ENCODE data around the gene IGF2R. TPM values are rescaled to one million over a fixed set of nuclear protein-coding genes. Genes with fewer than 3 reads are reported as not detected.

Gene IGF2R
- total and polyA plus RNA-seq, 8 donors: 11.0 to 54.0 (median 34.7) TPM

DNA sequence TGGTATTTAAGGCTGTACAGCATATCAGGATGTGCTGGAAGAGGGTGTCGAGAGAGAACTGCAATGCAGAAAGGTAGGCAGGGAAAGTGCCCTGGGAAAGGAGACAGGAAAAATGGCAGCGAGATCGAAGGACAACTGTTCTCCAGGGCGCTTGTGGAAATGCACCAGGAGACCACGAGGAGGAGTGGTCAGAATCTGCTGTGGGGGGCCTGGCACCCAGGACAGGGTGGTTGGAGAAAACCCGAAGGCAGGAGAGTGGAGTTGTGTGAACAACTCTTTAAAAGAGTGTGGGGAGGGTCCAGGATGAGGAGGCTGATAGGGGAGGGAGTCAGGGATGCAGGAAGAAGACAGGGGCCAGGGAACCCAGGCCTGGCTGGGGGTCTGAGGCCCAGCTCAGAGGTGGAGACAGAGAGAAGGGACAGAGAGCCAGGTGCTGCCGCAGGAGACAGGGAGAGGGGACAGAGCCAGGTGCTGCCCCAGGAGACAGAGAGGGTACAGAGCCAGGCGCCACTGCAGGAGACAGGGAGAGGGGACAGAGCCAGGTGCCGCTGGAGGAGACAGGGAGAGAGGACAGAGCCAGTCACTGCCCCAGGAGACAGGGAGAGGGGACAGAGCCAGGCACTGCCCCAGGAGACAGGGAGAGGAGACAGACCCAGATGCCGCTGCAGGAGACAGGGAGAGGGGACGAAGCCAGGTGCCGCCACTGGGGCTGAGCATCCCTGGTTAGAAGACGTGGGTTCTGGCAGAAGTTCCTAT, 162.0 kb downstream of the IGF2R start:
- Histone ChIP-seq H3K36me3 (no peaks in the 10 kb centered on the region), H3K27me3 (no peaks in the 10 kb centered on the region), H3K4me3 (no peak overlapping the region), H3K27ac (no peak overlapping the region), H3K4me1 (no peaks in the 10 kb centered on the region), H3K9me3 (no peaks in the 10 kb centered on the region)
- intact Hi-C loops (cut with DNase I): loop anchor here in 1 of 3 donors (5.0 kb wide), 1 partner anchor 326 kb away; no protein-coding TSS in a partner anchor
- 90 to 91% methylated on average over 13 of the region's 13 CpGs for WGBS, 2 donors
- FAIRE-seq: no peak
- no peak for TF ChIP-seq CTCF (IDR thresholded peaks at IDR 0.05)
- no peak for DNase-seq
- no peak for ATAC-seq

- H3K4me3 ChIP-seq: no peak overlapping the region
- FAIRE-seq (no peak), DNase-seq (no peak), ATAC-seq (no peak)
- H3K27me3 ChIP-seq: no peaks in the 10 kb centered on the region
- H3K36me3 ChIP-seq: no peaks in the 10 kb centered on the region
- TF ChIP-seq CTCF (IDR thresholded peaks at IDR 0.05): no peak
- H3K4me1 ChIP-seq: peaks cover 0 to under 1% (median under 1%) of the 10 kb centered on the region in 3 donors
- intact Hi-C loops (cut with DNase I): loop anchor here in 1 of 3 donors (5.0 kb wide), 1 partner anchor 326 kb away; no protein-coding TSS in a partner anchor
- H3K27ac ChIP-seq: no peak overlapping the region
- WGBS, 2 donors: 84 to 95% methylated on average over 16 to 19 of the region's 19 CpGs
- no peaks in the 10 kb centered on the region for H3K9me3 ChIP-seq
Measured at GRCh38 chr6:160131636-160132296, 162.9 kb downstream of the IGF2R start.

DNA sequence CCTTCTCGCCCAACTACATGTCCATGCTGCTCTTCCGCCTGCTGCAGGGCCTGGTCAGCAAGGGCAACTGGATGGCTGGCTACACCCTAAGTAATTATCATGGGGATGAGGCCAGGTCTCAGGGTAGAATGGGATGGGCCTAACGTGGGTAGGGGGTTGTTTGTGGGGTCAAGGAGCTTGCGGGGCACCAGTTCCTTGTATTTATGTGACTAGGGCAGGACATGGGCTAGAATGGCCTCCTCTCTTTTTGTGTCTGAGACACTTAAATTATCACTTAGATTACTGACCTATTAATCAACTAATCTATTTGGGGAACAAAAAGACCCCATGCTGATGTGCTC, 163.4 kb downstream of the IGF2R start:
- intact Hi-C loops (cut with DNase I): loop anchor here in 1 of 3 donors (5.0 kb wide), 1 partner anchor 325 kb away; no protein-coding TSS in a partner anchor
- ATAC-seq: no peak
- no peak for TF ChIP-seq CTCF (IDR thresholded peaks at IDR 0.05)
- no peak for FAIRE-seq
- 81 to 88% methylated on average over 4 of the region's 4 CpGs for WGBS, 2 donors
- H3K4me3 ChIP-seq: no peak overlapping the region
- peaks cover 0 to 5% (median 3%) of the 10 kb centered on the region in 3 donors for H3K4me1 ChIP-seq
- H3K36me3 ChIP-seq: no peaks in the 10 kb centered on the region
- no peaks in the 10 kb centered on the region for H3K27me3 ChIP-seq
- no peak overlapping the region for H3K27ac ChIP-seq
- DNase-seq: no peak
- no peaks in the 10 kb centered on the region for H3K9me3 ChIP-seq

- no peak overlapping the region for H3K27ac ChIP-seq
- H3K36me3 ChIP-seq: no peaks in the 10 kb centered on the region
- WGBS, 2 donors: 83 to 93% methylated on average over 12 of the region's 12 CpGs
- H3K4me3 ChIP-seq: no peak overlapping the region
- peaks cover 0 to 5% (median 3%) of the 10 kb centered on the region in 3 donors for H3K4me1 ChIP-seq
- FAIRE-seq (no peak), ATAC-seq (no peak), DNase-seq (no peak)
- intact Hi-C loops (cut with DNase I): loop anchor here in 1 of 3 donors (5.0 kb wide), 1 partner anchor 324 kb away; no protein-coding TSS in a partner anchor
- no peak for TF ChIP-seq CTCF (IDR thresholded peaks at IDR 0.05)
- H3K9me3 ChIP-seq: no peaks in the 10 kb centered on the region
- no peaks in the 10 kb centered on the region for H3K27me3 ChIP-seq
Measured at GRCh38 chr6:160132776-160133338, 164.0 kb downstream of the IGF2R start.
